HL-60/S4 (cell line): ENCODE data around the gene CTAG1A.
"Not testable (repeated sequence)": the region's sequence is repeated elsewhere in the genome, so short reads cannot be mapped to it uniquely, and the experiment has no call there.

Experiments
- in situ Hi-C: fragments of 300-500 bp; cut with MboI; formaldehyde crosslinking; loops from 2 replicates; pipeline ENCODE4 v1.14.3; 2022; ENCODE audit warnings: low sequenced_read_pairs

The CTAG1A gene

DNA sequence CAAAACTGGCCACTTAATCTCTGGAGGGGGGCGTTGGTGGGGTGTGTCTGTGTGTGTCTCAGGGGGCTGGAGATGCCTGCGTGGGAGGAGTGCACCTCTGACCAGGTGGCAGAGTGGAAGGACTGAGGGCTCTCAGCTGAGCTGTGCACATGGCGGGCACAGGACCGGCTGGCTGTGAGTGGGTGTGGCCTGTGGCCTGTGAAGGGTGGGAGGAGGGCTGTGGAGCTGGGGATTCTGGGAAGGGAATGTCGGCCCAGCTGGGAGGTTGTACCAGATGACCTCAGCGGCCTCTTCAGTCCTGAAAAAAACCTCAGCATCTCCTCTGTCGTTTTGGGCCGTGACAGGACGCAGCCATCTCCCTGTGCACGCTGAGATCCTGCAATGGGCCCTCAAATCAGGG lies 22.6 kb upstream of the CTAG1A start:
- in situ Hi-C loops = not testable (repeated sequence)

DNA sequence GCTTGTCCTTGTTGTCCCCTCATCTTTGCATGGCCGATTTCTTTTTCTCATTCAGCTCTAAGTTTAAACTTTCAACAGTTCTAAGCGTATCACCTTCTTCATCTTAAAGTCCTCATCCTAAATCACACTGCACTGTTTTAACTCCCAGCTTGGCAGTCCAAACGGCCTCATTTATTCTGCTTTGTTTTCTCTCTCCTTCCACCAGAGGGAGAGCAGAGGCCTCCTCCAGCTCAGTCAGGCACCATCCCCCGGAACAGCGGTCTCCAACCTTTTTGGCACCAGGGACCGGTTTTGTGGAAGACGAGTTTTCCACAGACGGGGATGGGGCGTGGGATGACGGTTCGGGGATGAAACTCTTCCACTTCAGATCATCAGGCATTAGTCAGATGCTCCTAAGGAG lies 14.6 kb upstream of the CTAG1A start:
- in situ Hi-C loops = not testable (repeated sequence)

DNA sequence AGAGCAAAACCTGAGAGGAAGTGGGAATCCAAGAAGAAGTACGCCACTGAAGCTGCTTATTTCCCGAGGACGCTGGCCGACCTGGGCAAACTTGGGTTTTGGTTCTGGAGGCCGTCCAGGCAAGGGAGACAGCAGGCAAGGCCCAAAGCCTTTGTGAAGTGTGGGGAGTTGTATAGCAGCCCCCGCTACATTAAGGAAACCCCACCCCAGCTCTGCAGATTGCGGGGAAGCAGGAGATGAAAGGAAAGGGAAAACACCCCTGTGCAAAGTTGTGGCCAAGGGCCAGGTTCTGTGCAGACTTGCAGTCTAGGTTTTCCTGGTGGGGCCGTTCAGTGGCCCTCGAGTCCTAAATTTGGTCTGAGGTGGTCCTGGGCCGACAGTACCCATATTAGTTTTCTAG lies 11.9 kb upstream of the CTAG1A start:
- in situ Hi-C loops = not testable (repeated sequence)

DNA sequence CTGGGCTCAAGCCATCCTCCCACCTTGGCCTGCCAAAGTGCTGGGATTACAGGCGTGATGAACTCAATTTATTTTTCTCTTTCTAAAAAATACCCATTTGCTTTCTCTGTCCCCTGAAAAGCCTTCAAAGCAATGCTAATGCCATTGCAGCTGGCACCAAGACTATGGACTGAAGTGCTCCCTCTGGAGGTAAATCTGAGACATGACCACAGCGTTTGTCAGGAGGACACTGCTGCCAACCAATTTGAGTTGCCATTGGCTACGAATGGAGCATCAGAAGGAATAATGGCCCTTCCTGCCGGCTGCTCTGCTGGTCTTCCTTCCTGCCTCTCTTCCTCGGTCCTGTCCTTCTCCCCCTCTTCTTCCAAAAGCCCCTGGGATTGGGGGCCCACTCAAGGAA lies 9.9 kb upstream of the CTAG1A start:
- in situ Hi-C loops = not testable (repeated sequence)

DNA sequence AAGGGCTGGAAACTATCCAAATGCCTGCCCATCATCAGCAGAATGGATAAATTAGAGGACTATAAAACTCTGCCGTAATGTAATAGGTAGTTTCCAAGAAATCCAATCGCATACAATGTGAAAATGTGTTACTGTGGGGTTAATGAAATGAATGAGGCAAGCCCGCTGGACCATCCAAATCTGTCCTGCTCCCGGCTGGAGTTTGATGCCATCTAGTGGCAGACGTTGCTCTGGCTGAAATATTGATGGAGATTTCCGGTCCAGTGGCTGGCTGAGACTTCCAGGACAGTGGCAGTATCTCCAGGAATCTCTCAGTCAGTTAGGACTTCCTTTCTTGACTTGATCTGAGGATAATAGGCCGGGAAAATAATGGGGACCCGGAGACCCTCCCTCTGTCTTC lies 1.9 kb upstream of the CTAG1A start:
- in situ Hi-C loops = not testable (repeated sequence)

DNA sequence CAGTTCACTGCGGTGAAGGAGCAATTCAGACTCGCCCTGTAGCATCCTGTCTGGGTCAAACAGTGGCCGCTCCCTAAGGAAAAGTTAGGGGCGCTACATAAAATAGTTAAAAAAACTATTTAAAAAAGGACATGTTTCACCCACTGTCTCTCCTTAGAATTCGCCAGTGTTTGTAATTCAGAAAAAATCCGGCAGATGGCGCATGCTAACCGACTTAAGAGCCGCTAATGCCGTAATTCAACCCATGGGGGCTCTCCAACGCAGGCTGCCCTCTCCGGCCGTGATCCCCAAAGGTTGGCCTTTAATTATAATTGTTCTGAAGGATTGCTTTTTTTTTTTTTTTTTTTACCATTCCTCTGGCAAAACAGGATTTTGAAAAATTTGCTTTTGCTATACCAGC lies 5.5 kb downstream of the CTAG1A start:
- in situ Hi-C loops = not testable (repeated sequence)

DNA sequence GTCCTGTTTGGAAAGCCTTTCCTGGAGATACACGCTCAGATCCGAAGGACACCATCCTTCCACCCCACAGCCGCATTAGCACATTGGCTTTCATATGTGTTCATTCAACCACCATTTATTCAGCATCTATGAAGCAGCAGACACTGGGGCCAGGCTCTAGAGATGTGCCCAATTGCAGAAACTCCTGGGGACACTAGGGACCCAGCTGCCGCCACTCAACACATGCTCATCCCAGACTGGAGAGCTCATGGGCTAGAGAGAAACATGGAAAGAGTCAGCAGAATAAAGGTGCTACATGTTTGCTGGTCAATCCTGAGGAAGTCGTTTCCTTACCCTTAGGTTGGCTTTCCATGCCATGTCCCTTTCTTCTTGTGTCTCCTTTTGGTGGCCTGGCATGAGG lies 7.6 kb downstream of the CTAG1A start:
- in situ Hi-C loops = no loop called here

DNA sequence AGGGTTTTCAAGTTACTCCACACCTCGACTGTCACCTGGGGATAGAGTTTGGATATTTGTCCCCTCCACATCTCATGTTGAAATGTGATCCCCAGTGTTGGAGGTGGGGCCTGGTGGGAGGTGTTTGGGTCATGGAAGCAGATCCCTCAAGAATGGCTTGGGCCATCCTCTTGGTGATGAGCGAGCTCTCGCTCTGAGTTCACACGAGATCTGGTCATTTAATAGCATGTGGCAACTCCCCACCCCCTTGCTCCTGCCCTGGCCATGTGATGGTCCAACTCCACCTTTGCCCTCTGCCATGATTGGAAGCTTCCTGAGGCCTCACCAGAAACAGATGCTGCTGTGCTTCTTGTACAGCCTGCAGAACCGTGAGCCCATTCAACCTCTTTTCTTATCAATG lies 8.3 kb downstream of the CTAG1A start:
- in situ Hi-C loops = no loop called here

DNA sequence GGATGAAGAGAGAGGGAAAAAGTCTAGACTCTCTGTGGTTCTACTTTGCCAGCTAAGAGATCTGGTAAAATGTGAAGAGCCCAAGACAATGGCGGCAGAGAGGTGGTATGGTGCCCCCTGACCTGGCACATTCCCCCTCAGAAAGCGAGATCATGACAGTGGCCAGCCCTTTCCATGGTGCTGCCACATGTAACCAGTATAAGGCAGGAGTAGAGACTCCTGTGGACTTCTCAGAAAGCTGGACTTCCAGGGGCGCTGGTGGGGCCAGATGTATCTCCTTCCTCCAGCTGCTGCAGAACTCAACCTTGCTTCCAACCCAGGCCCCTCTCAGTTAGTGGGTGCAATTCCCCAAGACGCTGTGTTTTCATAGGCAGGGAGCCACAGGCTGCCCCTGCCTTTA lies 9.6 kb downstream of the CTAG1A start:
- in situ Hi-C loops = no loop called here

DNA sequence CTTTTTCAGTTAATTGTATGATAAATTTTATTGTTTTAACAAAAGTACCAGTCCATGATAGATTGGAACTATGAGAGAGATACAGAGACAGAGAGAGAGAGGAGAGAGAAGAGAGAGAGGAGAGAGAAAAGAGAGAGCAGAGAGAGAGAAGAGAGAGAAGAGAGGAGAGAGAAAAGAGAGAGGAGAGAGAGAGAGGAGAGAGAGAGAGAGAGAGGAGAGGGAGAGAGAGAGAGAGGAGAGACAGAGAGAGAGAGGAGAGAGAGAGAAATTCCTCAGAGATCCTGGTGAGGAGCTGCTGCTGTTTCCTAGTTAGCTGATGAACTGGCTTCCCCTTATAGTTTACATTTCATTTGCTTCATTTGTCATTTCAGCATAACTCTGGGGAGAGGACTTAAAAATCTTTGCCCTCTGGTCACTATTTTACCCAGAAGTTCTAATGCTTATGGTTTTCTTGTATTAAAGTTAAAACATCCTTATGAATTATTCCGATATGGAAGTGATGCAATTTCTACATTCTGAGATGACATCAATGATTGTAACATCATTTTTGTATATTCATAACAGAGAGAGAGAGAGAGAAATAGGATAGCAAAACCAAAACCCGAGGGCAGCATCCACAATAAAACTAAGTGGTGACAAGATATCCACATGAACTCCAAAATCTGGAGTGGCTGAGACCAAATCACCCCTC lies 10.8 kb downstream of the CTAG1A start:
- in situ Hi-C loops = no loop called here

DNA sequence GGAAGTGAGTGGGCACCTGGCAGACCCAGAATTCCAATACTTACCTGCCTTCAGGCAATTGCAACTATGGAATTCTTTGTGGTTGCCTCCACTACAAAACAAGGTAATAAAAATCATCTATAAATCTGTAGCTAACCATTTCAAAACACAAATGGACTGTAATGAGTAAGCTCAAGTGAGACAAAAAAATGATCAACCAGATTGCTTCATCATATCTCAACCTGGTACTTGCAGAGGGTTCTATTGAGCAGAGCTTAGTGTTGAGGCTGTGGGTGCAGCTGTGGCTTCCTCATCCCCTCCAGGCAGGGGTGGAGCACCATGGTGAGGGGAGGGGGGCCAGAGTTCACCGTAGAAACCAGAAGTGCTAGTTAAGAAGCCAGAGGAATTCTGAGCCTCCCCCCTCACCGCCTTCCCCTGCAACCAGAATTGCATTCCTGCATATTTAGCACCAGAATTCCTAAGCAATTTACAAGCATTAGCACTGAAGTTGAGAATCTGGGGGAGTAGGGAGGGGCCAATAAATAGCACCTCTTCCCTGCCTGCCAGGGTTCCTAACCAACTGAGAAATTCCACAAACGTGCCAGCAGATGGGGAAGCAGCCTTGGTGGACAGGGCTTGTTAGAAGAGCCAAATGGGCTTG lies 11.5 kb downstream of the CTAG1A start:
- in situ Hi-C loops = no loop called here

DNA sequence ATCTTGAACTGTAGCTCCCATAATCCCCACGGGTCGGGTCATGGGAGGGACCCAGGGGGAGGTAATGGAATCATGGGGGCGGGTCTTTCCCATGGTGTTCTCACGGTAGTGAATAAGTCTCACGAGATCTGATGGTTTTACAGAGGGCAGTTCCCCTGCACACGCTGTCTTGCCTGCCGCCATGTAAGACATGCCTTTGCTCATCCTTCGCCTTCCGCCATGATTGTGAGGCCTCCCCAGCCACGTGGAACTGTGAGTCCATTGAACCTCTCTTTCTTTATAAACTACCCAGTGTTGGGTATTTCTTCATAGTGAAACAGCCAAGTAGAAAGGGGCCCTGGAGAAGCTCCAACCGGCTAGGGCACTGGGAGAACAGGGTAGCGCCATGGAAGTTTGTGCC lies 12.3 kb downstream of the CTAG1A start:
- in situ Hi-C loops = no loop called here

DNA sequence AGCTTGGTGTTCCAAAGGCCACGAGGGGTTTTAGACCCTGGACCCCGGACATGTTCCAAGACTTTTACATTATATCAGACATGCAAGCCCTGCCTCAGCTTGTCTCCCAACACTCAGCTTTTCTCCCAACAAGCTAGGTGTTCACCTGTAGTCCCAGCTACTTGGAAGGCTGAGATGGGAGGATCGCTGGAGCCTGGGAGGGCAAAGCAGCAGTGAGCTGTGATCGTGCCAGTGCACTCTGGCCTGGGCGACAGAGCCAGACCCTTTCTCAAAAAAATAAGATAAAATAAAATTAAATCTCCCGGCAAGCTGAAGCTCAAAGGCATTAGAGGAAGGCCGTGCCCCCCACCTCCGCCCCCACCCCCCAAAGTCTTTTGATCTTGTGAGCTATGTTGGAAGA lies 13.7 kb downstream of the CTAG1A start:
- in situ Hi-C loops = no loop called here

DNA sequence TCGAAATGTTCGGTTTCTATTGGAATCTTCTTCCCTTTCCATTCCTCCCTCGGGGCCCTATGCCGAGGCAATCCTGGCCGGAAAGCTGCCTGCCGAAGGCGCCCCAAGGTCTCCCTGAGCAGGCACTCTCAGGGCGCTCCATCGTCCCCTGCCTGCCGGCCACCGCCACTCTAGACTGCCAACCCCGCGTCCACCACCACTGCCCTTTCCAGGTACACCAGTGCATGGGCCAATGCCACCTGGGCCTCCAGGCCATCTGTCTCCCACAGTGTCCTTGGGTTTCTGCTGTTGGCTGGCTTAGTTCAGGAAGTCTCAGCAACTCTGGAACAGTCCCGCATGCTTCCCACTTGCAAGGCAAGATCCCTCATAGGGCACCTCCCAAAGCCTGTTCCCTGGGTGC lies 14.6 kb downstream of the CTAG1A start:
- in situ Hi-C loops = no loop called here

DNA sequence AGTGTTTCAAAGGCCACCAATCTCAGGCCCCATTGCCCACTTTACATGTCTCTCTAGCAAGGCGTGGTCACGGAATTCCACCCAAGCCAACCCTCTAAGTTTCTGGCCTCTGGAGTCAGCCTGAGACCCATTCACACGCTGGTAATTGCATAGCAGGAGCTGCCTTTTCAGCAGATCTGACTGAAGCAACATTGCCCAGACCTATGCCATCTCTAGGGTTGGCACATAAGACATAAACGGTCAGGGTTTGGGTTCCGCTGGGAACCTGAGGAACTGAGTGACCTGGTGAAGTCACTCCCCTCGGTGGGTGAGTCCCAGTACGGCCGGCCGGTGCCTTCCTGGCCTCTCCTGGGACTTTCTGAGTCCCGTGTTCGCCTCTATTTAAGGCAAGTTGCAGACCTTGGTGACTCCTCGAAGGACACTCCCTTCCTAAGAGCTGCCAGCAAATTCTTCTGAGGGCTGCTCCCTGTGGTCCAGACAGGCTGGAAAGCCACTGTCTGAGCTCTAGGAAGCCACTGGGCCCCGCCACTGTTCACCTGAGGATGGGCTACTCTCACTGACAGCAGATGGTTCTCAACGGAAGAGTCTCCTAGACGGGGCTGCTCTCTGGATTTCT lies 15.9 kb downstream of the CTAG1A start:
- in situ Hi-C loops = no loop called here

DNA sequence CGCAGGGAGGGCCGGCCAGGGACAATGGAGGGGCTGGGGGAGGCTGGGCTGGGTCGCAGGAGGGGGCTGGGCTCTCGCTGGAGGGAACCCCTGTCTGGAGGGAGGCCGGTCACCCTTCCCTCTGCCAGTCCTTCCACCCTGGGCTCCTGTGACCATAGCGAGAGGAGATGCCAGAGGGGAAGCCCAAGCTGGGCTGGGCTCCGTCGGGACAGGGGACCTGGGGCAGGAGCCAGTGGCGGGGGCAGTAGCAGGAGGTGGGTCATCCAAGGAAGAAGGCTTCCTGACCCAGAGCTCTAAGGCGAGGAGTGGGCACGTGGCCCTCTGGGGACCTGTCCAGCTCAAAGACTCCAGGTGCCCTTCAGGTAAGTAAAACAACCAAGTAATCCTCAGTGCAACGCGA lies 17.3 kb downstream of the CTAG1A start:
- in situ Hi-C loops = no loop called here

DNA sequence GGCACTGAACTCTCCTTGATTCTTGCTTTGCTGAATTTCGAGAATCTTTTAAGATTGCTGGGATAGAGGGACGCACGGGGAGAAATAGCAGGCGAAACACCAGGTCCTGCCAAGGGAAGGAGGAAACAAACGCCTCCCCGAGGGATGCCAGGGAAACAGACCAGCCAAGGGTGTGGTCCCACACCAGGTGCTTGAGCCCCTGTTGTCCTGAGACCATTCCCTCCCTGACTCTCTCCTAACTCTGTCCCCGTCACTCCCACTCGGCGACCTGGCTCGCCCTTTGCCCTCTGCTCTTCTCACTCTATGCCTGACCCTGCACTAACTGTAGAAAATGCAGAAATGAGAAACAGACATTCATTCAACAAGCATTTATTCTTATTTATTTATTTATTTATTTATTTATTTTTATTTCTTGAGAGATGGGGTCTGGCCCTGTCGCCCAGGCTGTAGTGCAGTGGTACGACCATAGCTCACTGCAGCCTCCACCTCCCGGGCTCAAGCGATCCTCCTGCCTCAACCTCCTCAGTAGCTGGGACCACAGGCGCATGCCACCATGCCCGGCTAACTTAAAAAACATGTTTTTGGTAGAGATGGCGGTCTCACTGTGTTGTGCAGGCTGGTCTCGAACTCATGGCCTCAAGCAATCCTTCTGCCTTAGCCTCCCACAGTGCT lies 18.0 kb downstream of the CTAG1A start:
- in situ Hi-C loops = no loop called here

DNA sequence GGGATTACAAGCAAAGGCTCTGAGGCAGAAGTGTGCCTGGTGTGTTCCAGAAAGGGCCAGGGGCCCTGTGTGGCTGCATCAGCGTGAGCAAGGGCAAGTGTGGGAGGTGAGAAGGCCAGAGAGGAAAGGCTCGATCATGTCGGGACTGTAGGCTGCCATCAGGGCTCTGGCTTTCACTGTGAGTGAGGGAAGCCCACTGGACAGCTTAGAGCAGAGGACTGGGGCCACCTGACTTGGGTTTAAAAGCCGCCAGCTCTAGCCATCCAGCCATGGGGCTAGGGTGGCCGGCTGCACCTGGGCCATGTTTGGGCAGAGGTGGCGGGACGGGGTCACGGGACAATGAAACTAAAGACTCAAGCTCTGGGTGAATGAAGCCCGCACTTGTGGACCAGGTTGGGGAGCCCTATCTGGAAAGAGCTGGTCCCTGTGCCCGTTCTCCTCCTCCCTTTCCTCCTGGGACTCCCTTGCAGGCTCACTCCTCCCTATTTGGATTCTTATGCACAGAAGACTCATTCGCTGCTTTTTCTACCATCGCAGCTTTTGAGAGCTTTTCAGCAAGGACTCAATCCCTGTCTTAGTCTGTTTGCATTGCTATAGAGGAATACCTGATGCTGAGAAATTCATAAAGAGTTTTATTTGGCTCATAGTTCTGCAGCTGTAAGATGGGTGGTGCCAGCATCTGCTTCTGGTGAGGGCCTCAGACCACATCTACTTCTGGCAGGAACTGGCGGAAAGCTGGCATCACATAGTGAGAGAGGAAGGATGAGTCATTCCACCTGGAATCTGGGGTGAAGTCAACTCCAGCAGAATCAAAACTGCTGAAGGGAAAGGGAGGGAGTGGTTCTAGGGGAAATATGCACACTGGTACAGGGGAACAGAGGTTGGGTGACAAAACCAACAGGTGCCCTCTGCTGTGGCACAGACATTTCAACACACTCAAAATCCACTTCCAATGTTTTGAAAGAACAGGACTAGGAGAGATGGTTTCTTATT lies 18.8 kb downstream of the CTAG1A start:
- in situ Hi-C loops = no loop called here

DNA sequence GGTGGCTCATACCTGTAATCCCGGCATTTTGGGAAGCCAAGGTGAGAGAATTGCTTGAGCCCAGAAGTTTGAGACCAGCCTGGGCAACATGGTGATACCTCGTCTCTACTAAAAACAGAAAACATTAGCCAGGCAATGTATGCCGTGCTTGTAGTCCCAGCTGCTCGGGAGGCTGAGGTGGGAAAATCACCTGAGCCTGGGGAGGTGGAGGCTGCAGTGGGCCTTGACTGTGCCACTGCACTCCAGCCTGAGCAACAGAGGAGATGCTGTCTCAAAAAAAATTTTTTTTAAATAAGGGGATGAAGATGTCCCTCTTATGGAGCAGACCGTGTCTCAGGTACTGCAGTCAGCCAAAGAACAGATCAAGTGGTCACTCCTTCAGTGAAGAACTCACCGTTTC lies 20.6 kb downstream of the CTAG1A start:
- in situ Hi-C loops = no loop called here

DNA sequence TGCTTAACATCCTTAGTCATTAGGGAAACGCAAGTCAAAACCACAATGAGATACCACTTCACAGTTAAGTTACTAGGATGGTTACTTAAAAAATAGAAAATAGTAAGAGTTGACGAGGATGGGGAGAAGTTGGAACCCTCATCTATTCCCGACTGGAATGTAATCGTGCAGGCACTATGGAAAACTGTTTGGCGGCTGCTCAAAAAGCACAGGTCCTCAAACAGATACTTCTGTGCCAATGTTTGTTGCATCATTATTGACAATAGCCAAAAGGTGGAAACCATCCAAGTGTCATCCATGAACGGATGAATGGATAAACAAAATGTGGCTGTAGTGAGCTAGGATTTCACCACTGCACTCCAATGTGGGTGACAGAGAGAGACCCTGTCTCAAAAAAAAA lies 22.4 kb downstream of the CTAG1A start:
- in situ Hi-C loops = no loop called here

DNA sequence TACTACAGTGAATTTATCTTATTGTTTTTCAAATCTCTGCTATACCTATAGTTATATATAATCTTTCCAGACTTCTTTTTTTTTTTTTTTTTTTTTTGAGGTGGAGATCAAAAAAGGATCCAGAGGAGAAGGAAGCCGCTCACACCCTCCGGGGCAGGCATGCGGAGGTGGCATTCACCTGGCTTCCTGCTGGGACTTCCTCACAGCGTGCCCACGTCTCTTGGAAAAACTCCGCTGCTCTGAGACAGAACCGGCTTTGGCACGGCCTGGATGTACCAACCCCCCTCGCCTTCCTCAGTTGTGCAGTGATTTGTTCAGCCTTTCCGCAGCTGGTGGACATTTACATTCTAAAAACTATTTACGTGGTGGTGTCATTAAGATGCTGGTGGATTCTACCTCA lies 23.0 kb downstream of the CTAG1A start:
- in situ Hi-C loops = not testable (repeated sequence)
